ENCODE results near the gene TRAF3. TPM values are rescaled to one million over a fixed set of nuclear protein-coding genes. Genes with fewer than 3 reads are reported as not detected.

The TRAF3 gene
- total and polyA plus RNA-seq, 4 donors: 19.8 to 46.3 (median 41.9) TPM

- H3K4me3 ChIP-seq (ENCODE audit: low read depth, low read length): no peak overlapping the region
- H3K36me3 ChIP-seq (ENCODE audit: control insufficient read depth, insufficient read depth, low read length): peaks cover 95% of the 10 kb centered on the region
- peaks cover 11% of the 10 kb centered on the region for H3K4me1 ChIP-seq (ENCODE audit: control insufficient read depth, insufficient read depth, low read length)
- H3K27me3 ChIP-seq (ENCODE audit: control insufficient read depth, insufficient read depth, low read length): no peaks in the 10 kb centered on the region
- H3K9me3 ChIP-seq (ENCODE audit: control insufficient read depth, insufficient read depth, low read length): no peaks in the 10 kb centered on the region
- 93% methylated on average over 36 of the region's 36 CpGs for WGBS (ENCODE audit: insufficient coverage)
- no peak overlapping the region for H3K27ac ChIP-seq (ENCODE audit: low read depth, low read length)
- DNase-seq (ENCODE audit: low read depth in 4 of 6, low spot score in 6 of 6): no peak
These were observed 167.4 kb downstream of the TRAF3 start for GRCh38 chr14:102944448-102945330.

- Histone ChIP-seq H3K4me1 (ENCODE audit: control insufficient read depth, insufficient read depth, low read length) (peaks cover 20% of the 10 kb centered on the region), H3K27ac (ENCODE audit: low read depth, low read length) (no peak overlapping the region), H3K36me3 (ENCODE audit: control insufficient read depth, insufficient read depth, low read length) (peaks cover 95% of the 10 kb centered on the region), H3K27me3 (ENCODE audit: control insufficient read depth, insufficient read depth, low read length) (no peaks in the 10 kb centered on the region), H3K4me3 (ENCODE audit: low read depth, low read length) (no peak overlapping the region), H3K9me3 (ENCODE audit: control insufficient read depth, insufficient read depth, low read length) (no peaks in the 10 kb centered on the region)
- WGBS (ENCODE audit: insufficient coverage): 87% methylated on average over 20 of the region's 29 CpGs
- DNase-seq (ENCODE audit: low read depth in 4 of 6, low spot score in 6 of 6): no peak
These were observed 168.3 kb downstream of the TRAF3 start for GRCh38 chr14:102945346-102946130.

GRCh38 chr14:102947321-102948103 lies 170.3 kb downstream of the TRAF3 start:
- Histone ChIP-seq H3K9me3 (ENCODE audit: control insufficient read depth, insufficient read depth, low read length) (no peaks in the 10 kb centered on the region), H3K27me3 (ENCODE audit: control insufficient read depth, insufficient read depth, low read length) (no peaks in the 10 kb centered on the region), H3K27ac (ENCODE audit: low read depth, low read length) (no peak overlapping the region), H3K4me3 (ENCODE audit: low read depth, low read length) (no peak overlapping the region), H3K36me3 (ENCODE audit: control insufficient read depth, insufficient read depth, low read length) (peaks cover 96% of the 10 kb centered on the region), H3K4me1 (ENCODE audit: control insufficient read depth, insufficient read depth, low read length) (peaks cover 30% of the 10 kb centered on the region)
- DNase-seq (ENCODE audit: low read depth in 4 of 6, low spot score in 6 of 6): no peak
- WGBS (ENCODE audit: insufficient coverage): 89% methylated on average over 24 of the region's 27 CpGs

- Histone ChIP-seq H3K9me3 (ENCODE audit: control insufficient read depth, insufficient read depth, low read length) (no peaks in the 10 kb centered on the region), H3K36me3 (ENCODE audit: control insufficient read depth, insufficient read depth, low read length) (peaks cover 96% of the 10 kb centered on the region), H3K4me1 (ENCODE audit: control insufficient read depth, insufficient read depth, low read length) (peaks cover 30% of the 10 kb centered on the region), H3K4me3 (ENCODE audit: low read depth, low read length) (no peak overlapping the region), H3K27me3 (ENCODE audit: control insufficient read depth, insufficient read depth, low read length) (no peaks in the 10 kb centered on the region), H3K27ac (ENCODE audit: low read depth, low read length) (no peak overlapping the region)
- DNase-seq (ENCODE audit: low read depth in 4 of 6, low spot score in 6 of 6): no peak
- 80% methylated on average over 9 of the region's 9 CpGs for WGBS (ENCODE audit: insufficient coverage)
These were observed 171.4 kb downstream of the TRAF3 start for GRCh38 chr14:102948698-102949061.

- Histone ChIP-seq H3K36me3 (ENCODE audit: control insufficient read depth, insufficient read depth, low read length) (peaks cover 96% of the 10 kb centered on the region), H3K27me3 (ENCODE audit: control insufficient read depth, insufficient read depth, low read length) (no peaks in the 10 kb centered on the region), H3K4me3 (ENCODE audit: low read depth, low read length) (no peak overlapping the region), H3K9me3 (ENCODE audit: control insufficient read depth, insufficient read depth, low read length) (no peaks in the 10 kb centered on the region), H3K27ac (ENCODE audit: low read depth, low read length) (no peak overlapping the region), H3K4me1 (ENCODE audit: control insufficient read depth, insufficient read depth, low read length) (peaks cover 30% of the 10 kb centered on the region)
- 76% methylated on average over 17 of the region's 28 CpGs for WGBS (ENCODE audit: insufficient coverage)
- DNase-seq (ENCODE audit: low read depth in 4 of 6, low spot score in 6 of 6): no peak
These were observed 172.0 kb downstream of the TRAF3 start for GRCh38 chr14:102949062-102949800.

GRCh38 chr14:102949801-102950451 lies 172.7 kb downstream of the TRAF3 start:
- Histone ChIP-seq H3K9me3 (ENCODE audit: control insufficient read depth, insufficient read depth, low read length) (no peaks in the 10 kb centered on the region), H3K4me1 (ENCODE audit: control insufficient read depth, insufficient read depth, low read length) (peaks cover 30% of the 10 kb centered on the region), H3K27me3 (ENCODE audit: control insufficient read depth, insufficient read depth, low read length) (no peaks in the 10 kb centered on the region), H3K4me3 (ENCODE audit: low read depth, low read length) (no peak overlapping the region), H3K36me3 (ENCODE audit: control insufficient read depth, insufficient read depth, low read length) (peaks cover 96% of the 10 kb centered on the region), H3K27ac (ENCODE audit: low read depth, low read length) (no peak overlapping the region)
- WGBS (ENCODE audit: insufficient coverage): 49% methylated on average over 23 of the region's 23 CpGs
- peak in 3 of 6 donors; percentile 39 to 87 (median 66) for DNase-seq (ENCODE audit: low read depth in 4 of 6, low spot score in 6 of 6)

- Histone ChIP-seq H3K4me1 (ENCODE audit: control insufficient read depth, insufficient read depth, low read length) (peaks cover 30% of the 10 kb centered on the region), H3K36me3 (ENCODE audit: control insufficient read depth, insufficient read depth, low read length) (peaks cover 90% of the 10 kb centered on the region), H3K27me3 (ENCODE audit: control insufficient read depth, insufficient read depth, low read length) (no peaks in the 10 kb centered on the region), H3K4me3 (ENCODE audit: low read depth, low read length) (no peak overlapping the region), H3K27ac (ENCODE audit: low read depth, low read length) (no peak overlapping the region), H3K9me3 (ENCODE audit: control insufficient read depth, insufficient read depth, low read length) (no peaks in the 10 kb centered on the region)
- WGBS (ENCODE audit: insufficient coverage): 62% methylated on average over 10 of the region's 10 CpGs
- DNase-seq (ENCODE audit: low read depth in 4 of 6, low spot score in 6 of 6): peak in 1 of 6 donors; percentile 63
These were observed 173.8 kb downstream of the TRAF3 start for GRCh38 chr14:102951034-102951433.

GRCh38 chr14:102951799-102952198 lies 174.6 kb downstream of the TRAF3 start:
- WGBS (ENCODE audit: insufficient coverage): 97% methylated on average over 6 of the region's 8 CpGs
- DNase-seq (ENCODE audit: low read depth in 4 of 6, low spot score in 6 of 6): no peak
- no peaks in the 10 kb centered on the region for H3K27me3 ChIP-seq (ENCODE audit: control insufficient read depth, insufficient read depth, low read length)

More at GRCh38 chr14:102951799-102952198, 174.6 kb downstream of the TRAF3 start:
- H3K27ac ChIP-seq (ENCODE audit: low read depth, low read length): no peak overlapping the region
- H3K36me3 ChIP-seq (ENCODE audit: control insufficient read depth, insufficient read depth, low read length): peaks cover 89% of the 10 kb centered on the region
- H3K9me3 ChIP-seq (ENCODE audit: control insufficient read depth, insufficient read depth, low read length): no peaks in the 10 kb centered on the region
- no peak overlapping the region for H3K4me3 ChIP-seq (ENCODE audit: low read depth, low read length)
- peaks cover 33% of the 10 kb centered on the region for H3K4me1 ChIP-seq (ENCODE audit: control insufficient read depth, insufficient read depth, low read length)
